ENCODE data around the gene ETDB.
A peak's percentile ranks its signal among the peaks of the same experiment; 100 is the strongest.
"Not testable (repeated sequence)": the region's sequence is repeated elsewhere in the genome, so short reads cannot be mapped to it uniquely, and the experiment has no call there.

ETDB gene

DNA sequence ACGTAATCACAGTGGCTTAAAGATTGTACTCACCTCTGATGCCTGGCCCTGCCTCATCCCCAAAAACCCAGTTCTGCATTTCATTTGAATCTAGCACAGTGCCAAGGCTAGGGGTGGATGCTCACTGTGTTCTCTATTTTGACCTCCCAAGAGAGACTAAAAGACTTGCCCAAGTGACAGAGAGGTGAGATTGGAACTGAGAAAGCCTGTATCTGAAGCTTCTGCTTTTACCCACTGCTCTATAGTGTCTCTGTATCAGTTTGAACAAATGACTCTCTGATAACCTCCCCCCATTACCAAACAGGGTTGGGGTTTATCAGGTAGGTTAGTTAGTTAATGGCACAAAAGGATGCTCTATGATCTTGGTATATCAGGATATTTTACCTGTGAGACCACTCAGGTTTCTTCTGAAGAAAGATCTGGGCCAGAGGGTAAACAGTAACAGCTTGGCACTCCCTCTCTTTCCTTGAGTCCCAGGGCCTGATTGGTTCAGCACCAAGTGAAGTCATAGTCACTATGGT, at the start of gene ETDB:
Gene ETDB, minus strand, starts transcription at position 471 of the 521 bp plus-strand sequence. CDS start 1,265 bp downstream, outside the sequence.
- DNase-seq = not testable (repeated sequence)

GRCh38 chrX:135169534-135169933, 49.2 kb upstream of the ETDB start:
- not testable (repeated sequence) for DNase-seq

- DNase-seq = no peak
Observed at GRCh38 chrX:135168486-135168885, 48.2 kb upstream of the ETDB start.

DNA sequence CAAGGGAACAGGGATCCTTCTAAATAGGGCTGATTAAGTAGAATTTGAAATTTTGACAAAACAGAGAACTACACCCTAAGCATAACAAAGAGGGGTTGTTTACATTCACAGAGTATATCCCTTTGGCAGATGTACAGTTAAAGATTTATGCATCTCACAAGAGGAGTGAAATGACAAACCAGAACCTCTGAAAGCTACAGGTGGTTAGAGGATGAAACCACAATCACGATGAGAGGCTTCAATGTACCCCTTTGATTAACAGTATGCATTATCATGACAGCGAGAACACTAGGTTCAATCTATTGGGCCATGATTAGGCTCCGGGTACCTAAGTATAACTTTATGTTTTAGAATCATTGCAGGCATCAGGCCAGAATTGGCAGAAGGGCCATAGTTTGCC, 34.4 kb upstream of the ETDB start:
- DNase-seq = not testable (repeated sequence)

- not testable (repeated sequence) for DNase-seq
Observed at GRCh38 chrX:135126145-135126544, 5.8 kb upstream of the ETDB start.

DNA sequence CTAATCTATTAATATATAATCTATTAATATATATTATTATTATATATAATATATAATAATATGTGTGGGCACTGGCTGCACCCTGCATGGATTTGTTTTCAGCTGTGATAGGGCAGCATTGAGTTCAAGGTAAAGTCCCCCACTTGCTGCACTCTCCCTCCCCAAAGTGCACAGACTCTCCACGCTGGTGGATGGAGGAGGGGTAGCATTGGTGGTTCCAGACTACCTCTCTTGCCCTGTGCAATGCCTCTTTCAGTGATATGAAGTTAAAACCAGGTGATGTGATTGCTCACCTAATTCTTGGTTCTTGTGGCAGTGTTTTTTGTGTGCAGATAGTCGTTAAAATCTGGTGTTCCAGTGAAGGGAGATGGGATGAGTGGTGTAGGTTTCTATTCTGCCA, 4.3 kb downstream of the ETDB start:
- DNase-seq = not testable (repeated sequence)

- DNase-seq = no peak
Observed at GRCh38 chrX:135114392-135114791, 5.9 kb downstream of the ETDB start.

- DNase-seq = no peak
Observed at GRCh38 chrX:135112743-135113142, 7.6 kb downstream of the ETDB start.

- DNase-seq = peak; percentile 3
Observed at GRCh38 chrX:135112096-135112729, 8.1 kb downstream of the ETDB start.

DNA sequence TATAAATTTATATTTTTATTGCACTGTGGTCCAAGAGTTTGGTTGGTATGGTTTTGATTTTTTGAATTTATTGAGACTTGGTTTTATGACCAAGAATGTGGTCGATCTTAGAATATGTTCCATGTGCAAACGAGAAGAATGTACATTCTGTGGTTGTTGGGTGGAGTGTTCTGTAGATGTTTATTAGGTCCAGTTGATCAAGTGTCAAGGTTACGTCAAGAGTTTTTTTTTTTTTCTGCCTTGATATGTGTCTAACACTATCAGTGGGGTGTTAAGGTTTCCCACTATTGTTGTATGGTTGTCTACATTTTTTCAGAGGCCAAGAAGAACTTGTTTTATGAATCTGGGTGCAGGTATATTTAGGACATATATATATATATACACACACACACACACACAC, 10.8 kb downstream of the ETDB start:
- DNase-seq = no peak

GRCh38 chrX:135099493-135099783, 20.9 kb downstream of the ETDB start:
- no peak for DNase-seq

GRCh38 chrX:135097196-135097744, 23.1 kb downstream of the ETDB start:
- not testable (repeated sequence) for DNase-seq

- DNase-seq = no peak
Observed at GRCh38 chrX:135095715-135096114, 24.6 kb downstream of the ETDB start.

DNA sequence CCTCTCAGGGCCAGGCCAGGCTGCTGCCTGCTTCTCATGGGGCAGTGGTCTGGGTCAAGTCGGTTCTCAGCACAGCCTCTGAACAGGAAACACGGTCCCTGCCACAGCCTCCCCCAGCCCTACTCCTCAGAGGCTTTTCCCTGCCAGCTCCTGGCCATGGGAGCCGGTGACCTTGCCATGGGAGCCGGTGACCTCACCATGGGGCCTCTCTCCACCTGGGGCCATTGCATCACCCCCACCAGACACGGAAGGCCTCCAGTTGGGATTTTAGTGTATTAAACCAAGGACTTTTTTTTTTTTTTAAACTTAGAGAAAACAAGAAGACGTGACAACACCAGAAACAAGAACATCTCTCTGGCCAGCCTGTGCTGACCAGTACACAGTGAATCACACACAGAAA, 25.6 kb downstream of the ETDB start:
- no peak for DNase-seq

DNA sequence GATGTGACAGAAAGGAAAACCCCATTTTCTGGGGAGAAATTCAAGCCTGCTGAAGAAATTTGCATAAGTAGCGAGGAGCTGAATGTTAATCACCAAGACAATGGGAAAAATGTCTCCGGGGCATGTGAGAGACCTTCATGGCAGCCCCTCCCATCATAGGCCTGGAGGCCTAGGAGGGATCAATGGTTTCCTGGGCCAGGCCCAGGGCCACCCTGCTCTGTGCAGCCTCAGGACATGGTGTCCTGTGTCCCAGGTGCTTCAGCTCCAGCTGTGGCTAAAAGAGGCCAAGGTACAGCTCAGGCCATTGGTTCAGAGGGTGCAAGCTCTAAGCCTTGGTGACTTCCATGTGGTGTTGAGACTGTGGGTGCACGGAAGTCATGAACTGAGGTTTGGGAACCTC, 31.2 kb downstream of the ETDB start:
- DNase-seq = no peak

- DNase-seq = no peak
Observed at GRCh38 chrX:135087867-135088266, 32.5 kb downstream of the ETDB start.

GRCh38 chrX:135086197-135086854, 34.0 kb downstream of the ETDB start:
- DNase-seq = peak; percentile 44

GRCh38 chrX:135081693-135082404, 38.5 kb downstream of the ETDB start:
- DNase-seq = no peak

All from midbrain (tissue), 1 donor.